OCI-LY3 (cell line): ENCODE results near the gene EPHA5.
A peak's percentile ranks its signal among the peaks of the same experiment; 100 is the strongest.

ENCODE experiments used
- H2AFZ ChIP-seq: fragments of 200-600, 300-600 bp; shearing (Covaris generic); 2 replicates; pipeline ENCODE4 v1.6.0; 2014; ENCODE audit warnings: antibody characterized with exemption, low read depth, low read length
- H3K27ac ChIP-seq: fragments of 200-600, 300-600 bp; sonication (generic); 2 replicates; pipeline ENCODE4 v1.5.1; 2014; ENCODE audit warnings: mild to moderate bottlenecking, low read length, moderate library complexity, mixed read lengths
- H3K27me3 ChIP-seq: fragments of 200-600, 300-600 bp; sonication (generic); 2 replicates; pipeline ENCODE4 v1.6.1; 2014; ENCODE audit warnings: low read depth, low read length, mixed read lengths
- H3K36me3 ChIP-seq: fragments of 200-600, 300-600 bp; sonication (generic); replicated peaks from 2 replicates; pipeline ENCODE3; 2014; ENCODE audit warnings: low read depth, low read length, mixed read lengths
- H3K4me1 ChIP-seq: fragments of 300-600, 200-600 bp; sonication (generic); 2 replicates; pipeline ENCODE4 v1.6.1; 2014; ENCODE audit warnings: low read length, mixed read lengths
- H3K4me2 ChIP-seq: fragments of 200-600, 300-600 bp; sonication (generic); 2 replicates; pipeline ENCODE4 v1.6.1; 2014; ENCODE audit warnings: low read length, mixed read lengths
- H3K4me3 ChIP-seq: fragments of 300-600, 200-600 bp; sonication (generic); 2 replicates; pipeline ENCODE4 v1.5.1; 2014; ENCODE audit warnings: antibody characterized with exemption, mild to moderate bottlenecking, low read length, moderate library complexity
- H3K79me2 ChIP-seq: fragments of 300-600, 200-600 bp; shearing (Covaris generic); 2 replicates; pipeline ENCODE4 v1.6.1; 2014; ENCODE audit warnings: mild to moderate bottlenecking, low read length, mixed read lengths
- H3K9ac ChIP-seq: fragments of 300-600, 200-600 bp; shearing (Covaris generic); 2 replicates; pipeline ENCODE4 v1.6.0; 2014; ENCODE audit warnings: mild to moderate bottlenecking, low read length, moderate library complexity
- H3K9me3 ChIP-seq: fragments of 200-600, 300-600 bp; shearing (Covaris generic); 2 replicates; pipeline ENCODE4 v1.6.1; 2014; ENCODE audit warnings: low read length, mixed read lengths; ENCODE audit not compliant: insufficient read depth
- H4K20me1 ChIP-seq: fragments of 200-600, 300-600 bp; sonication (generic); 2 replicates; pipeline ENCODE4 v1.6.1; 2016; ENCODE audit warnings: low read length, mixed read lengths; ENCODE audit not compliant: insufficient read depth
- EZH2phosphoT487 ChIP-seq: fragments of 200-600 bp; shearing (Covaris generic); IDR thresholded peaks from 2 replicates; pipeline ENCODE4 v1.6.1; 2018; ENCODE audit warnings: antibody characterized with exemption, mixed run types, low read depth
- TF ChIP-seq, protein P1 (sequence below): fragments of 200-600, 300-600 bp; sonication (generic); IDR thresholded peaks from 2 replicates; pipeline ENCODE4 v1.5.1; 2014; ENCODE audit warnings: antibody characterized with exemption, low read length, low read depth

The EPHA5 gene

DNA sequence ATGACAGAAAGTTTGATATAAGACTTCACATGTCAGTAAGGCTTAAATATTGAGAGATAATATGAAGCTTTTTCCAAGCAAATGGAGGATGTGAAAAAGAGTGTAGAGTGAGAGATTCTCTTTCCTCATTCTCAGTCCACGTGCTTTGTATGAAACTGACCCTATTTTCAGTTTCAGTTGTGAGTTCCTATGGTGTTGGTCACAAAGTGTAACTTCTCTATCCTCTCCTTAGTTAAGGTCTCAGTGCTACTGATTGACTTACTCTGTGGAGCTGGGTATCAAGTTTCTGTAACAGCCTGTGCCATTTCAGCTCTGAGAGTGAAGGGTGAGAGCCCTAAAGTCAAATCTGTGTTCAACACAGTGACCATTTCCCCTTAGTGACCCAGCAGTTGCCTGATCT is 277.2 kb downstream of the EPHA5 start:
- Histone ChIP-seq H3K9me3 (peaks cover 5% of the 10 kb centered on the region), H3K4me2 (peak overlapping the region; percentile 14; the same call in 1 of the 2 replicates), H3K27ac (peak overlapping the region; percentile 62), H3K9ac (no peak overlapping the region; the same call in 1 of the 2 replicates), H2AFZ (no peak overlapping the region), H3K27me3 (no peaks in the 10 kb centered on the region), H3K79me2 (no peaks in the 10 kb centered on the region), H3K36me3 (peaks cover 23% of the 10 kb centered on the region), H4K20me1 (no peaks in the 10 kb centered on the region), H3K4me3 (no peak overlapping the region), H3K4me1 (peaks cover 12% of the 10 kb centered on the region)
- TF ChIP-seq, protein P1, sequence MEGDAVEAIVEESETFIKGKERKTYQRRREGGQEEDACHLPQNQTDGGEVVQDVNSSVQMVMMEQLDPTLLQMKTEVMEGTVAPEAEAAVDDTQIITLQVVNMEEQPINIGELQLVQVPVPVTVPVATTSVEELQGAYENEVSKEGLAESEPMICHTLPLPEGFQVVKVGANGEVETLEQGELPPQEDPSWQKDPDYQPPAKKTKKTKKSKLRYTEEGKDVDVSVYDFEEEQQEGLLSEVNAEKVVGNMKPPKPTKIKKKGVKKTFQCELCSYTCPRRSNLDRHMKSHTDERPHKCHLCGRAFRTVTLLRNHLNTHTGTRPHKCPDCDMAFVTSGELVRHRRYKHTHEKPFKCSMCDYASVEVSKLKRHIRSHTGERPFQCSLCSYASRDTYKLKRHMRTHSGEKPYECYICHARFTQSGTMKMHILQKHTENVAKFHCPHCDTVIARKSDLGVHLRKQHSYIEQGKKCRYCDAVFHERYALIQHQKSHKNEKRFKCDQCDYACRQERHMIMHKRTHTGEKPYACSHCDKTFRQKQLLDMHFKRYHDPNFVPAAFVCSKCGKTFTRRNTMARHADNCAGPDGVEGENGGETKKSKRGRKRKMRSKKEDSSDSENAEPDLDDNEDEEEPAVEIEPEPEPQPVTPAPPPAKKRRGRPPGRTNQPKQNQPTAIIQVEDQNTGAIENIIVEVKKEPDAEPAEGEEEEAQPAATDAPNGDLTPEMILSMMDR: no peak
- no peak for TF ChIP-seq EZH2phosphoT487

DNA sequence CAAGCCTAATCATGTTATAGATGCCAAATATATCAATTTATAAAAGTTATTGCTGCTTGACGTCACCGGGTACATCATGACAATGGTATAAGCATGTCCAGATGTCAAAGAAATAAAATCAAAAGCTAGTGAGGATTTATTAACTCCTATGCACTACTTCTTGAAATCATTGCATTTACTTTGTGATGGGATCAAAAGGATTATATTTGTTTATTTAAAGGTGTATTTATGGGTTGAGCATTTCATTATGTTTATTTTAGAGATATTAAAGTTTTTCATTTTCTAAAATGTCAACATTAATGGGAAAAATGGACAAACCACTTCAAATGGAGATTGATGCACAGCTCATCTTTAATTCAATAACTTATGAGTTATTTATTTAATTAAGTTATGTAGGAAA is 277.8 kb downstream of the EPHA5 start:
- Histone ChIP-seq H3K9me3 (peaks cover 5% of the 10 kb centered on the region), H4K20me1 (no peaks in the 10 kb centered on the region), H3K4me2 (no peak overlapping the region; the same call in 1 of the 2 replicates), H3K4me3 (no peak overlapping the region), H3K27ac (peak overlapping the region; percentile 62), H3K9ac (no peak overlapping the region), H3K79me2 (no peaks in the 10 kb centered on the region), H3K36me3 (peaks cover 23% of the 10 kb centered on the region), H3K27me3 (no peaks in the 10 kb centered on the region), H3K4me1 (peaks cover 12% of the 10 kb centered on the region), H2AFZ (no peak overlapping the region)
- TF ChIP-seq, protein P1: no peak
- no peak for TF ChIP-seq EZH2phosphoT487

DNA sequence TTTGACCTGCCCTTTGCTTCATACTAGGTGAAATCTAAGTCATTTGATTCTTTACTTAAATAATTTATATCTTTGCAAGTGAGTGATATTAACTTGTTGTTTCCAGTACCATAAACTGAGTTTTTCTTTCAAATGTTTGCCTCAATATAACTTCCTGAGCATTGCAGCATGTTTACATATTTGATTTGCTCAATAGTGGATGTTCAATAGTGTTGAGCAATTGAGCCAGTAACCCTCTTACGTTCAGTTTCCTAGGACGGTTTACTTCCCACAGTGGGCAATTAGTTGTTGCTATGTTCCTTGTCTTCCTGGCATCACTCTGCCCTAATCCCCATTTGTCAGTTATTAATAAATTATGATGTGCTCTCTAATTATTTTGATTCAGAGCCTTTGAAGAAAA is 278.5 kb downstream of the EPHA5 start:
- peaks cover 23% of the 10 kb centered on the region for H3K36me3 ChIP-seq
- H4K20me1 ChIP-seq: no peaks in the 10 kb centered on the region
- peaks cover 5% of the 10 kb centered on the region for H3K9me3 ChIP-seq
- H3K27ac ChIP-seq: no peak overlapping the region
- no peaks in the 10 kb centered on the region for H3K27me3 ChIP-seq
- H3K4me3 ChIP-seq: no peak overlapping the region
- TF ChIP-seq, protein P1: no peak
- TF ChIP-seq EZH2phosphoT487: no peak
- peaks cover 12% of the 10 kb centered on the region for H3K4me1 ChIP-seq
- H3K9ac ChIP-seq: no peak overlapping the region
- no peak overlapping the region for H2AFZ ChIP-seq
- no peaks in the 10 kb centered on the region for H3K79me2 ChIP-seq
- H3K4me2 ChIP-seq: no peak overlapping the region

DNA sequence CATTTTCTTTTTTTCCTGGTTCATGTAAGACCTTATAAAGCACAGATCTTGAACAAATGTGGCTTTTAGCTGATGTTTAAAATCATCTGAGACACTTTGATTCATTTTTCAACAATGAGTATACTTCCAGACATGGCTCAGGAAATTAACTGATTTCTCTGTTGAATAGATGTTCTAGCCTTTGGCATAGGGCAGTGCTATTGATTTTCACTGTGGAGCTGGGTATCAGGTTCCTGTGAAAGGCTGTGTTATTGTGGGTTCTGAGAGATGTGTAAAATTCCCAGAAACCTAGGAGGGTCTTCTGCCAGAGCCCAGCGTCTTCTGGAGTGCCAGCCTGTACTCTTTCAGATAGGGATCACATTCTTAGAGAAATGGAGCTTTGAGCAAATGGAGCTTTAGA is 278.9 kb downstream of the EPHA5 start:
- H3K79me2 ChIP-seq: no peaks in the 10 kb centered on the region
- H3K9me3 ChIP-seq: peaks cover 5% of the 10 kb centered on the region
- H3K36me3 ChIP-seq: peaks cover 23% of the 10 kb centered on the region
- H3K4me2 ChIP-seq: no peak overlapping the region
- no peaks in the 10 kb centered on the region for H3K27me3 ChIP-seq
- no peaks in the 10 kb centered on the region for H4K20me1 ChIP-seq
- no peak overlapping the region for H3K4me3 ChIP-seq
- H3K9ac ChIP-seq: no peak overlapping the region
- H3K27ac ChIP-seq: no peak overlapping the region
- no peak overlapping the region for H2AFZ ChIP-seq
- TF ChIP-seq, protein P1: no peak
- TF ChIP-seq EZH2phosphoT487: no peak
- H3K4me1 ChIP-seq: peaks cover 12% of the 10 kb centered on the region
